ENCODE measurements around the gene TAF9. TPM values are rescaled to one million over a fixed set of nuclear protein-coding genes. Genes with fewer than 3 reads are reported as not detected.

The TAF9 gene
- total RNA-seq: 10 to 100 TPM; 25.4 to 42.2 (median 37.7) TPM

GRCh38 chr5:69369340-69370121, at the start of gene TAF9, which contains the start of the genes AK6 and RAD17:
Gene TAF9, minus strand, starts transcription at chr5:69369520. Its CDS starts 3,783 bp downstream, at chr5:69365737.
Gene AK6, minus strand, starts transcription at chr5:69369520. Its CDS starts 30 bp downstream, at chr5:69369490.
Gene RAD17, plus strand, starts transcription at chr5:69369818. Its CDS starts 2,391 bp downstream, at chr5:69372209.
- intact Hi-C loops (cut with DNase I): no loop called here
- peak; percentile 66 for DNase-seq
- H3K4me1 ChIP-seq: peaks cover 11 to 56% (median 21%) of the 10 kb centered on the region in 3 donors

GRCh38 chr5:69418554-69418953, 49.2 kb upstream of the TAF9 start:
- Histone ChIP-seq H3K27ac (no peak overlapping the region), H3K9me3 (no peaks in the 10 kb centered on the region), H3K27me3 (no peaks in the 10 kb centered on the region), H3K36me3 (peaks cover 0 to 32% (median 0%) of the 10 kb centered on the region in 3 donors), H3K4me1 (peaks cover 0 to 19% (median 0%) of the 10 kb centered on the region in 3 donors), H3K4me3 (no peak overlapping the region)
- TF ChIP-seq POLR2A (IDR thresholded peaks at IDR 0.05): no peak
- no peak for TF ChIP-seq CTCF (IDR thresholded peaks at IDR 0.05)
- no peak for DNase-seq
- intact Hi-C loops (cut with DNase I): no loop called here
- WGBS, 2 donors: 96 to 100% methylated on average over 3 of the region's 3 CpGs

More at GRCh38 chr5:69369340-69370121, at the start of gene TAF9, which contains the start of the genes AK6 and RAD17:
- H3K9me3 ChIP-seq: no peaks in the 10 kb centered on the region
- TF ChIP-seq CTCF (IDR thresholded peaks at IDR 0.05) (peak in 1 of 6 experiments; percentile 9), POLR2A (IDR thresholded peaks at IDR 0.05) (peak in 2 of 4 donors; percentile 47 to 69)
- peak within 1 kb of the TSS; percentile 93 to 98 (median 96) for H3K27ac ChIP-seq
- WGBS, 2 donors: 7% methylated on average over 3 of the region's 66 CpGs; no CpG with 5 or more reads in 1 of the 2 donors
- no peaks in the 10 kb centered on the region for H3K27me3 ChIP-seq
- peak within 1 kb of the TSS; percentile 70 to 91 (median 76) for H3K4me3 ChIP-seq
- peaks cover 0 to 40% (median 0%) of the 10 kb centered on the region in 3 donors for H3K36me3 ChIP-seq

- H3K4me3 ChIP-seq: peak overlapping the region in 1 of 4 donors; percentile 79
- H3K9me3 ChIP-seq: no peaks in the 10 kb centered on the region
- H3K4me1 ChIP-seq: peaks cover 0 to 19% (median 0%) of the 10 kb centered on the region in 3 donors
- H3K27ac ChIP-seq: peak overlapping the region in 2 of 4 donors; percentile 86 to 93
- H3K27me3 ChIP-seq: no peaks in the 10 kb centered on the region
- TF ChIP-seq POLR2A (IDR thresholded peaks at IDR 0.05): no peak
- intact Hi-C loops (cut with DNase I): no loop called here
- H3K36me3 ChIP-seq: peaks cover 0 to 40% (median 0%) of the 10 kb centered on the region in 3 donors
- DNase-seq: no peak
These were observed 47.4 kb upstream of the TAF9 start for GRCh38 chr5:69416699-69417098.

GRCh38 chr5:69416180-69416579, 46.9 kb upstream of the TAF9 start:
- Histone ChIP-seq H3K27ac (peak overlapping the region in 3 of 4 donors; percentile 86 to 93 (median 89)), H3K36me3 (peaks cover 0 to 45% (median 0%) of the 10 kb centered on the region in 3 donors), H3K4me1 (peaks cover 0 to 19% (median 0%) of the 10 kb centered on the region in 3 donors), H3K9me3 (no peaks in the 10 kb centered on the region), H3K4me3 (peak overlapping the region; percentile 58 to 85 (median 75)), H3K27me3 (no peaks in the 10 kb centered on the region)
- 41 to 68% methylated on average over 6 of the region's 6 CpGs for WGBS, 2 donors
- intact Hi-C loops (cut with DNase I): no loop called here
- DNase-seq: no peak
- TF ChIP-seq POLR2A (IDR thresholded peaks at IDR 0.05) (no peak), CTCF (IDR thresholded peaks at IDR 0.05) (no peak)

- no peak for DNase-seq
- no peaks in the 10 kb centered on the region for H3K27me3 ChIP-seq
- peak overlapping the region; percentile 58 to 85 (median 75) for H3K4me3 ChIP-seq
- TF ChIP-seq POLR2A (IDR thresholded peaks at IDR 0.05) (no peak), CTCF (IDR thresholded peaks at IDR 0.05) (no peak)
- WGBS, 2 donors: 31 to 47% methylated on average over 14 to 15 of the region's 18 CpGs
- intact Hi-C loops (cut with DNase I): no loop called here
- H3K27ac ChIP-seq: peak overlapping the region; percentile 86 to 93 (median 88)
- no peaks in the 10 kb centered on the region for H3K9me3 ChIP-seq
- peaks cover 0 to 19% (median 0%) of the 10 kb centered on the region in 3 donors for H3K4me1 ChIP-seq
- H3K36me3 ChIP-seq: peaks cover 0 to 51% (median 0%) of the 10 kb centered on the region in 3 donors
These were observed 46.3 kb upstream of the TAF9 start for GRCh38 chr5:69415584-69415958.
